ENCODE measurements around the gene PTEN.

Gene PTEN

DNA sequence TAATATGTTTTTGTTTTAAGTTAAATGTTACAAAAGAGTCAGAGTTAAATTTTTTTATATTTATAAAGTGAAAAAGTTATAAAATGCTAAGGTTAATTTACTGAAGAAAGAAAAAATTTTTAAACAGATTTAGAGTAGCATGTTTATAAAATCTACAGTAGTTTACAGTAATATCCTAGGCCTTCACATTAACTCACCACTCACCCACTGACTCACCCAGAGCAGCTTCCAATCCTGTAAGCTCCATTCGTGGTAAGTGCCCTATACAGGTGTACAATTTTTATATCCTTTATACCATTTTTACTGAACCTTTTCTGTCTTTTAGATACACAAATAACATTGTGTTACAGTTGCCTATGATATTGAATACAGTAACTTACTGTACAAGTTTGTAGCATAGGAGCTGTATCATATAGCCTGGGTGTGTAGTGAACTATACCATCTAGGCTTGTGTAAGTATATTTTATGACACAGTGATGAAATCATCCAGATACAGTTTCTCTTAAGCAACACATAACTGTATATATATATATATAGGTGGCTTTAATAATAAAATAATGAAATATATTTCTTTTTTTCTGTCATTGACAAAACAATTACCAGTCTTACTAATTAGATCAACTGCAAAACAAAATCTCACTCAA, 79.6 kb downstream of the PTEN start:
- Mint-ChIP-seq H3K9me3 (no peaks in the 10 kb centered on the region), H3K4me3 (no peak overlapping the region), H3K4me1 (peaks cover 26% of the 10 kb centered on the region), H3K36me3 (peaks cover 48% of the 10 kb centered on the region), H3K27me3 (no peaks in the 10 kb centered on the region), H3K27ac (peak overlapping the region; percentile 66)
- ATAC-seq = no peak

DNA sequence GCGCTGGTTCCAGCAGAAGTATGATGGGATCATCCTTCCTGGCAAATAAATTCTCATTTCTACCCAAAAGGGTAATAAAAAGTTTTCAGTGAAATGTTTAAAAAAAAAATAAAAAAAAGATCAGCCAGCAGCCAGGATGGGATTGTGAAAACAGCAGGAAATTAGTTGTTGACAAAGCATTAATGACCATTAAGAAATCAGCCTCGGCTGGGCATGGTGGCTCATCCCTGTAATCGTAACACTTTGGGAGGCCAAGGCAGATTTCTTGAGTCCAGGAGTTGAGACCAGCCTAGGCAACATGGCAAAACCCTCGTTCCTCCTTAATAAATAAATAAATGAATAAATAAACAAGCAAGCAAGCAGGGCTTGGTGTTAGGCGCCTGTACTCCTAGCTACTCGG, 82.6 kb downstream of the PTEN start:
- H3K27ac Mint-ChIP-seq = no peak overlapping the region
- H3K27me3 Mint-ChIP-seq = no peaks in the 10 kb centered on the region
- H3K4me1 Mint-ChIP-seq = peaks cover 20% of the 10 kb centered on the region
- ATAC-seq = no peak
- peaks cover 37% of the 10 kb centered on the region for H3K36me3 Mint-ChIP-seq
- no peak overlapping the region for H3K4me3 Mint-ChIP-seq
- no peaks in the 10 kb centered on the region for H3K9me3 Mint-ChIP-seq

DNA sequence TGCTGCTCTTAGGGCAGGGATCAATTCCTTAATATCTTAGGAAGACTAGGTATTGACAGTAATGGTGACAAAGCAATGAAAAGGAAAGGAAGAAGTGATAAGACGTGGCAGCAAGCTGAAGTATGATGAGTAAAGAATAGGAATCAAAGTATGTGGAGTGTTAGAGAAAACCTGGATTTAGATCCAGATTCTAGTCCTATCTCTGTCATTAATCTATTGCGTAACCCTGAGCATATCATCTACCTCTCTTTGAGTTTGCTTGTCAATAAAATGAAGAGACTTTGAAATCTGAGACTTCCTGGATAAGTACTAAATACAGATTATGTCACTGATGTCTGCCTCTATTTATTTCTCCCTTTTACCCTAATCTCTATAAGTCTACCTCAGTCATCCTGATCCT, 89.2 kb downstream of the PTEN start:
- no peaks in the 10 kb centered on the region for H3K27me3 Mint-ChIP-seq
- no peak overlapping the region for H3K27ac Mint-ChIP-seq
- H3K9me3 Mint-ChIP-seq = no peaks in the 10 kb centered on the region
- peaks cover 14% of the 10 kb centered on the region for H3K4me1 Mint-ChIP-seq
- peaks cover 36% of the 10 kb centered on the region for H3K36me3 Mint-ChIP-seq
- no peak for ATAC-seq
- H3K4me3 Mint-ChIP-seq = no peak overlapping the region

DNA sequence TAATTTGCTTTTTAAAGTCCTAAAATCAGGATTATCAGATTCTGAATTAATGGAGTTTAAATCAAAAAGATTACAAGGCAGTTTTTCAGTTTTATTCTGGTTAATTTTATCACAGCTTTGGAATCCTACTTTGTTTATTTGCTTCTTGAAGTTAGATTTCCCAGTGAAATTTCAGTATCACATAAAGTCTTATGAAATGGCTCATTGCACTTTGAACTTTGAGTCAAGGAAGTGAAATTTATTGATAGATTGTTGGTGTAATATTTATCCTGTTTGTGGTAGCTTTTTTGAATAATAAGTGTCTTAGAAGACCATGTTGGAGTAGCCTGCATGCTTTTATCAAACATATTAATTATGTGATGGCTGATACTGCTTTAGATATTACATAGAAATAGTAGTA, 92.6 kb downstream of the PTEN start:
- Mint-ChIP-seq H3K4me3 (no peak overlapping the region), H3K4me1 (peaks cover 14% of the 10 kb centered on the region), H3K27ac (no peak overlapping the region), H3K27me3 (no peaks in the 10 kb centered on the region), H3K9me3 (no peaks in the 10 kb centered on the region), H3K36me3 (peaks cover 48% of the 10 kb centered on the region)
- no peak for ATAC-seq

DNA sequence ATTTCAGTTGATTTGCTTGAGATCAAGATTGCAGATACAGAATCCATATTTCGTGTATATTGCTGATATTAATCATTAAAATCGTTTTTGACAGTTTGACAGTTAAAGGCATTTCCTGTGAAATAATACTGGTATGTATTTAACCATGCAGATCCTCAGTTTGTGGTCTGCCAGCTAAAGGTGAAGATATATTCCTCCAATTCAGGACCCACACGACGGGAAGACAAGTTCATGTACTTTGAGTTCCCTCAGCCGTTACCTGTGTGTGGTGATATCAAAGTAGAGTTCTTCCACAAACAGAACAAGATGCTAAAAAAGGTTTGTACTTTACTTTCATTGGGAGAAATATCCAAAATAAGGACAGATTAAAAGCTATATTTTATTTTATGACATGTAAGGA, 94.3 kb downstream of the PTEN start:
- H3K27me3 Mint-ChIP-seq = no peaks in the 10 kb centered on the region
- H3K4me1 Mint-ChIP-seq = peaks cover 14% of the 10 kb centered on the region
- H3K27ac Mint-ChIP-seq = no peak overlapping the region
- no peaks in the 10 kb centered on the region for H3K9me3 Mint-ChIP-seq
- no peak overlapping the region for H3K4me3 Mint-ChIP-seq
- ATAC-seq = no peak
- H3K36me3 Mint-ChIP-seq = peaks cover 50% of the 10 kb centered on the region

DNA sequence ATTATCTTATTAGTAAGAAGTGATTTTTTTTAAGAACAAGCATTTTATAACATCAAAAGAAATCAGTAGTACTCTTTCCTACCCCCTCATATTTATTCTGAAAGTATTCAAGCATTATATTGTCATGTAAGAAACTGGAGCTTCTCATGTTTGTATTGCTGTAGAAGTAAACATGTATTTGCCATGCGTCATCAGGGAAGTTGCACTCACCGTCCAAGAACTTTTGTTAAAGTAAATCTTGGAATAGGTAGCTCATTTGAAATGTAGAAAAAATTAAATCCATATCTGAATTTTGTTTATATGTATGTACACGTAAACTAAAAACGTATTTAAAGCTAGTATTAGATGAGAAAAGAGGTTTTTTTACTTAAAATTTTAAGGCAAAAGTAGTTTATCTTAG, 96.8 kb downstream of the PTEN start:
- Mint-ChIP-seq H3K4me3 (no peak overlapping the region), H3K9me3 (no peaks in the 10 kb centered on the region), H3K36me3 (peaks cover 44% of the 10 kb centered on the region), H3K27ac (no peak overlapping the region), H3K4me1 (peaks cover 11% of the 10 kb centered on the region), H3K27me3 (no peaks in the 10 kb centered on the region)
- no peak for ATAC-seq

DNA sequence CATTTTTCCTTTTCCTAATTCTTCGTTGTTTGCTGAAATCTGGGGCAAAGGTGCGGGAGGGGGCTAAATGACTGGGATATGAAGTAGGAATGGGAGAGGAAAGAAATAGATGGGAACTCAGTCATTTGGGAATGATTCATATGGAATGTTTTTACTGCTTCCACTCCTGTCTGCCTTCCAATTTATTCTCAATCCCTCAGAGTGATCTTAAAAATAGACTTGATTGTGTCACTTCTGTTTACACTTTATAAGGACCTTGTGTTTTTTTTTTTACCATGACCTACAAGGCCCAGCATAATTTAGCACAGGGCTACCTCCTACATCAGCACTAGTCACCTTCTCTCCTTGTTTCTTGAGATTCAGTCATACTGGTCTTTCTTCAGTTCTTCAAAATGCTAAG, 97.9 kb downstream of the PTEN start:
- peaks cover 6% of the 10 kb centered on the region for H3K4me1 Mint-ChIP-seq
- H3K9me3 Mint-ChIP-seq = no peaks in the 10 kb centered on the region
- H3K27ac Mint-ChIP-seq = peak overlapping the region; percentile 24
- no peak for ATAC-seq
- H3K27me3 Mint-ChIP-seq = no peaks in the 10 kb centered on the region
- H3K4me3 Mint-ChIP-seq = no peak overlapping the region
- peaks cover 41% of the 10 kb centered on the region for H3K36me3 Mint-ChIP-seq

DNA sequence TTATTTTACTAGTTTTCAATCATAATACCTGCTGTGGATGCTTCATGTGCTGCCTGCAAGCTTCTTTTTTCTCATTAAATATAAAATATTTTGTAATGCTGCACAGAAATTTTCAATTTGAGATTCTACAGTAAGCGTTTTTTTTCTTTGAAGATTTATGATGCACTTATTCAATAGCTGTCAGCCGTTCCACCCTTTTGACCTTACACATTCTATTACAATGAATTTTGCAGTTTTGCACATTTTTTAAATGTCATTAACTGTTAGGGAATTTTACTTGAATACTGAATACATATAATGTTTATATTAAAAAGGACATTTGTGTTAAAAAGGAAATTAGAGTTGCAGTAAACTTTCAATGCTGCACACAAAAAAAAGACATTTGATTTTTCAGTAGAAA, 103.0 kb downstream of the PTEN start:
- H3K4me1 Mint-ChIP-seq = peaks cover 6% of the 10 kb centered on the region
- peaks cover 25% of the 10 kb centered on the region for H3K36me3 Mint-ChIP-seq
- H3K4me3 Mint-ChIP-seq = no peak overlapping the region
- H3K9me3 Mint-ChIP-seq = no peaks in the 10 kb centered on the region
- H3K27ac Mint-ChIP-seq = no peak overlapping the region
- H3K27me3 Mint-ChIP-seq = no peaks in the 10 kb centered on the region
- ATAC-seq = no peak

DNA sequence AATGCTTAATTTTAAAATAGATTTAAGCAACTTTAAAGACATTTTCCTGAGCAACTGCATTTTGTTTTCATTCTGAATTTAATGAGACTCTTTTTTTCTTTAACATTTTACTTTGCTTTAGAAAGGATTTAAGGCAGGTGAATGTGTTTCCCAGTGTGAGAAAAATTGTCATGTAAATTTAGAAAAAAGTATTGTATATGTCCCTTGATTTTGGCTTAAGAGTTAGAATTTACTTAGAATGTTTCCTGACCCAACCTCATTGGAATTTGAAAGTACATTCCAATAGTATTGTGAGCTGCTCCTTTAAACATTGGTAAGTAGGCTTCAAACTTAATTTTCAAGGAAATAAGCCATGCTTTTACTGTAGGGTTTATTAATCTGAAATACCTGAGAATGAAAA, 110.2 kb downstream of the PTEN start:
- ATAC-seq = no peak
- no peak overlapping the region for H3K27ac Mint-ChIP-seq
- H3K4me3 Mint-ChIP-seq = no peak overlapping the region
- no peaks in the 10 kb centered on the region for H3K36me3 Mint-ChIP-seq
- no peaks in the 10 kb centered on the region for H3K9me3 Mint-ChIP-seq
- H3K27me3 Mint-ChIP-seq = no peaks in the 10 kb centered on the region
- peaks cover 8% of the 10 kb centered on the region for H3K4me1 Mint-ChIP-seq

DNA sequence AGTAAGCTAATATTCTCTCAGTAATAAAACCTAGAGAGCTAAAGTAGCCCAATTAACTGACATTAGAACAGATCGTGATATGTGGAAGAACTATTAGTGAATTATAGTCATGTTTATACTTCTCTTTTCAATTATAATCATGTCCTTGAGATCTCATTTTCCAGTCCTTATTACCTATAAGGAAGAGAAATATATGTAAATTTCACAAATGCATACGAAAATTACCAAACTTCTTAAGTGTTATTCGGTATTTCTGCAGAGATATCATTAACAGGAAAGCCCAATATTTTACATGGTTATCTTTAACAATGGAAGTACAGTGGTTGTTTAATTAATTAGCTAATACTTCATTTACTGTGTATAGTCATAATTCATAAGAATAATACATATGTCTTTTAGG, 110.7 kb downstream of the PTEN start:
- ATAC-seq = no peak
- Mint-ChIP-seq H3K36me3 (no peaks in the 10 kb centered on the region), H3K4me3 (no peak overlapping the region), H3K27ac (no peak overlapping the region), H3K27me3 (no peaks in the 10 kb centered on the region), H3K9me3 (no peaks in the 10 kb centered on the region), H3K4me1 (peaks cover 8% of the 10 kb centered on the region)

DNA sequence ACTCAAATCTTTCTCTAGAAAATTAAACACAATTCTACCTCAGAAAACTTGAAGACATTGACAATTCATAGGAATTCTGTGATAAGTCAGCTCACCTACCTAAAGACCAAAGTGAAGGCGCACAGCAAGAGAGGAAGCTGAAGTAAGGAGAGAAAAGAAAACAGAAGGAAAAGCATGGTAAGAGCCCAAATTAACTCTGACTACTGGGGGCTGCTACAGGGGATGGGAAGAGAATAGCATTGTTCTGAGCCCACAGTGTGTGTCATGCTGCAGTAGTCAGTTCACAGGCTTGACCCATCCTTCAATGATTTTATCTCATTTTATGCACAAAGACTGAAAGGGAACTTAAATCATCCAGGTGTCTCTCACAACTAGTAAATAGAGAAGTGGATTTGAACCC, 111.3 kb downstream of the PTEN start:
- Mint-ChIP-seq H3K27me3 (no peaks in the 10 kb centered on the region), H3K9me3 (no peaks in the 10 kb centered on the region), H3K4me1 (peaks cover 8% of the 10 kb centered on the region), H3K4me3 (no peak overlapping the region), H3K27ac (no peak overlapping the region), H3K36me3 (no peaks in the 10 kb centered on the region)
- no peak for ATAC-seq

DNA sequence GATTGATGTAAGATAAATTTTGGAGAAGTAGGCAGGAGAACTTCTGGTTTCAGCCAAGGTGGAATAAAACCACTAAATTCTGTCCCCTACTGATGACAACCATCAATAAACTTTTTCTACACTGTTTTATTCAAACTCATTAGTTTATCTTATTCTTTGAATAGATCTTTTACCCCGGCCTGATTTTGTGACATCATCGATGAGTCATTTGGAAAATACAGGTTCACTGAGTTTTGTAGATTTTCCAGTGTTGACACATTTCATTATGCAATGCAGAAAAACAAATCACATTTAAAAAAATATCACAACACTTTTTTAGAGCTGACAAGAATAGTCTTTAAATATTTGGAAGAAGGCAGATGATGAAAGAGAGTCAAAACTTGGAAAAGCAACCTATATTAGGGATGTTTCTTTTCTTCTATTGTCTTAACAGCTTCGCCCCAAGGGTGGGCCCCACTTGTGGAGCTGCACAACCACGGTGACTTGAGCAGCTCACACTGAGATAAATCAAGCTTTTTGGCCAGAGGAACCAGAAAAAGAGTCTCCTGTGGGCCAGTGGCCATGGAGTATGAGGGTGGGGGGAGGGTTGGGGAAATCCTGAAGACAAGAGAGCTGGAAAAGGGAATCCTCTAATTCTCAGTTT, 112.8 kb downstream of the PTEN start:
- no peak overlapping the region for H3K4me3 Mint-ChIP-seq
- no peaks in the 10 kb centered on the region for H3K36me3 Mint-ChIP-seq
- no peak for ATAC-seq
- H3K27me3 Mint-ChIP-seq = no peaks in the 10 kb centered on the region
- no peak overlapping the region for H3K27ac Mint-ChIP-seq
- peaks cover 11% of the 10 kb centered on the region for H3K4me1 Mint-ChIP-seq
- H3K9me3 Mint-ChIP-seq = no peaks in the 10 kb centered on the region

DNA sequence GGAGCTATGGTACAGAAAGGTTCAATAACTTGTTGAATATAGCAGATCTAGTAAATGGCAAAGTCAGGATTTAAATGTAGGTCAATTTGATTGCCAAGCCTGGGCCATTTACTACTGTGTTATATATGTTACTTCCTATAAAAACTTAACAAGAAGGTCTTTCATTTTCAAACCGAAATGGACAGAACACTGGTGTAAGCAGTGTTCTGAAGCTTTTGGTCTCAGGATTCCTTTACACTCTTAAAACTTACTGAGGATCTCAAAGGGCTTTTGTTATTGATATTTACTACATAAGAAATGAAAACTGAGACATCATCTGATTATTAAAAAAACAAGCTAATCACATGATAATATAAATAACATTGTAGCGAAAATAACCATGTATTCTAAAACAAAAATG, 114.7 kb downstream of the PTEN start:
- Mint-ChIP-seq H3K27me3 (no peaks in the 10 kb centered on the region), H3K27ac (no peak overlapping the region), H3K4me3 (no peak overlapping the region), H3K36me3 (no peaks in the 10 kb centered on the region), H3K4me1 (peaks cover 13% of the 10 kb centered on the region), H3K9me3 (no peaks in the 10 kb centered on the region)
- ATAC-seq = no peak

DNA sequence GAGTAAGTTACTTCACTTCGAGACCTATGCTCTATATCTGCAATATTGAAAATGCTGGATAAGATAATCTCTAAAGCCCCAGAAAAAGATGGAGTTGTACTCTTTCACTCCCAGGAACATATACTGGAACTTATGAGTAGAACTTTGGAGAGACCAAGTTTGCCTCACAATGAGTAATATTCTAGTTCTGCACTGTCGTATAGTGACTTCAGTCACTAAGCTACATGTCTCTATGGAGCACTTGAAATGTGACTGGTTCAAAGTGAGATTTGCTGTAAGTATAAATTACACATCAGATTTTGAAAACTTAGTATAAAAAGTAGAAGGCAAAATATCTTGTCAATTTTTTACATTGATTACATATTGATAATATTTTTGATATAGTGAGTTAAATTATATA, 116.4 kb downstream of the PTEN start:
- Mint-ChIP-seq H3K9me3 (no peaks in the 10 kb centered on the region), H3K36me3 (no peaks in the 10 kb centered on the region), H3K27me3 (no peaks in the 10 kb centered on the region), H3K4me1 (peaks cover 18% of the 10 kb centered on the region), H3K27ac (no peak overlapping the region), H3K4me3 (no peak overlapping the region)
- ATAC-seq = no peak

DNA sequence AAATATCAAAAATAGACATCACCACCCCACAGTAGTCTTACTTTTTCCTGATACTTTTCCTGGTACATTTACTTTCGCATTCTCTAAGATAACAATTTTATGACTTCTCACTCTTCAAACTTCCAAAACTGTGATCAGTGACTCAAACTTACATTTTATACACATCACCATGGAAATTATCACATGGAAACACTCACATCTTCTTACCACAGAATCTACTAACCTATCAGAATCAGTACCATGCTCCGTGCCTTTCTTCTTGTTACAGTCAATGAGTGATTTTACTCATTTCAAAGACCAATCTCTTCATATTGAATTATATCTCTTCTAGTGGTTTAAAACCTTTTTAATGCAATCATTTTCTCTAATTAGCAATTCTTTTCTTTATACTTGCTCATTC, 120.3 kb downstream of the PTEN start:
- H3K4me1 Mint-ChIP-seq = peaks cover 10% of the 10 kb centered on the region
- H3K4me3 Mint-ChIP-seq = no peak overlapping the region
- H3K36me3 Mint-ChIP-seq = no peaks in the 10 kb centered on the region
- no peak for ATAC-seq
- no peaks in the 10 kb centered on the region for H3K27me3 Mint-ChIP-seq
- no peaks in the 10 kb centered on the region for H3K9me3 Mint-ChIP-seq
- H3K27ac Mint-ChIP-seq = no peak overlapping the region

DNA sequence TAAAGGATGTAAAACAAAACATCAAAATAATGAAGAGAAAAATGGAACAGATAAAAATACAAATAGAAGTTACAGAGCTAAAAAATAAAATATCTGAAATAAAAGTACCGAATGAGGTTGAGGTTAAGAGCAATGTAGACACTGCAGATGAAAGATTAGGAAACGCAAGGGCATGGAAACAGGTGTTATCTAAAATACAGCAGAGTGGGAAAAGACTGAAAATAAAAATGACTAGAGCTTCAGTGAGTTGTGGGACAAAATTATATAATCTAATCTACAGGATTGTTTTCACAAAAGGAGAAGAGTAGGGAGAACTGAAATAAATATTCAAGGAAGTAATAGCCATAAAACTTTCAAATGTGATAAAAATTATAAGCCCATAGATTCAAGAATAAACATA, 123.8 kb downstream of the PTEN start:
- H3K27ac Mint-ChIP-seq = no peak overlapping the region
- no peaks in the 10 kb centered on the region for H3K9me3 Mint-ChIP-seq
- H3K36me3 Mint-ChIP-seq = no peaks in the 10 kb centered on the region
- no peak overlapping the region for H3K4me3 Mint-ChIP-seq
- peaks cover 4% of the 10 kb centered on the region for H3K4me1 Mint-ChIP-seq
- H3K27me3 Mint-ChIP-seq = no peaks in the 10 kb centered on the region
- no peak for ATAC-seq
